ENCODE measurements around the gene ABHD1.

Gene ABHD1

DNA sequence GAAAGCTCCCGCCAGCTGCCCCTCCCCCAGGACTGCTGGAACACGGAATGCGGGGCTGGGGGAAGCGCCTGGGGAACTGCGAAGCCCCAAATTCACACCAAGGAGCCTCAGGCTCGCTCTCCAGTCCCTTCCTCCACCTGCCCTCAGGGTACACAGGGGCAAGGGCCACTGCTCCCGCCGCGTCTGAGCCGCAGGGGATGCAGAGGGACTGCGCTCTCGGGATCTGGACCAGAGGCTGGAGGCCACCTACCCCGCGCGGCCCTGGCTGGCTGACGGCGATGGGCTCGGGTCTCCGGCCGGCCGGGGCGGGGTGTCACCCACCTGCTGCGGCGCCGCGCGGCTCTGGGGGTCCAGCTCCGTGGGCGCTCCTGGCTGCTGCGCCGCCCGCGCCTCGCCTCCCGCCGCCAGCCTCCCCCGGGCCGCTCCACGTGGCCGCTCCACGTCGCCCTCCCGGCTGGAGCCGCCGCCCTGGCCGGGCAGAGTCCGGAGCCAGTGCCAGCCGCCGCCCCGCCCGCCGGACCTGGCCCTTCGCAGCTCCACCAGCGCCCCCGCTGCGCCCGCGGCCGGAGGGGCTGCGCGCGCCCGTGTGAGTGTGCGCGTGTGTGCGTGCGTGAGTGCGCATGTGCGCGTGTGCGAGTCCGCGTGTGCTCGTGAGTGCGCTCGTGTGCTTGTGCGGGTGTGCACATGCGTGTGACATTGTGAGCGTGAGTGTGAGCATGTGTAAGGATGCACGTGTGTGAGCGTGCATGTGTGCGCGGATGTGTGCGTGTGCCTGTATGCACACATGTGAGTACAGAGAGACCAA is 4.9 kb upstream of the ABHD1 start, which contains the start of gene CGREF1 (continued):
- TF ChIP-seq ZNF341 (tag by site-specific recombination; IDR thresholded peaks at IDR 0.05; ENCODE audit: low read depth) (0 out of 2 replicates have a peak, but pooled peaks have one; percentile 3), ZNF707 (tag by site-specific recombination; IDR thresholded peaks at IDR 0.05) (no peak), ZNF174 (tag by site-specific recombination; IDR thresholded peaks at IDR 0.05) (no peak), ZNF19 (tag by site-specific recombination; IDR thresholded peaks at IDR 0.05; ENCODE audit: low read depth) (no peak), ZNF521 (tag by site-specific recombination; IDR thresholded peaks at IDR 0.05) (no peak), ZIC2 (tag by site-specific recombination; IDR thresholded peaks at IDR 0.05) (peak; percentile 63; the same call in 1 of the 2 replicates), ZNF311 (tag by site-specific recombination; IDR thresholded peaks at IDR 0.05; ENCODE audit: borderline replicate concordance) (no peak), ZNF354C (tag by site-specific recombination; IDR thresholded peaks at IDR 0.05; ENCODE audit: borderline replicate concordance, low read depth) (no peak), ZNF777 (tag by site-specific recombination; IDR thresholded peaks at IDR 0.05; ENCODE audit: borderline replicate concordance) (peak; percentile 49; the same call in 1 of the 2 replicates), EGR2 (tag by site-specific recombination; IDR thresholded peaks at IDR 0.05; ENCODE audit: low read depth) (no peak), SP3 (tag by site-specific recombination; IDR thresholded peaks at IDR 0.05) (no peak), HOXA7 (CRISPR knock-in tag; IDR thresholded peaks at IDR 0.05; ENCODE audit: borderline replicate concordance) (no peak), PRDM1 (tag by site-specific recombination; IDR thresholded peaks at IDR 0.05) (no peak), ZBTB21 (tag by site-specific recombination; IDR thresholded peaks at IDR 0.05) (no peak), ZBTB17 (tag by site-specific recombination; IDR thresholded peaks at IDR 0.05) (peak; percentile 15; the same call in 1 of the 2 replicates), ZSCAN30 (tag by site-specific recombination; IDR thresholded peaks at IDR 0.05) (no peak), ZNF596 (tag by site-specific recombination; IDR thresholded peaks at IDR 0.05) (no peak), ZNF658 (tag by site-specific recombination; IDR thresholded peaks at IDR 0.05) (no peak), ZNF426 (tag by site-specific recombination; IDR thresholded peaks at IDR 0.05) (no peak), ZBTB8A (tag by site-specific recombination; IDR thresholded peaks at IDR 0.05) (0 out of 2 replicates have a peak, but pooled peaks have one; percentile 20), GLIS2 (tag by site-specific recombination; IDR thresholded peaks at IDR 0.05) (peak; percentile 59), ZNF571 (tag by site-specific recombination; IDR thresholded peaks at IDR 0.05) (no peak), ZBTB48 (tag by site-specific recombination; IDR thresholded peaks at IDR 0.05) (no peak), ZSCAN23 (tag by site-specific recombination; IDR thresholded peaks at IDR 0.05) (no peak), ZNF24 (tag by site-specific recombination; IDR thresholded peaks at IDR 0.05) (no peak), BCL11A (tag by site-specific recombination; IDR thresholded peaks at IDR 0.05; ENCODE audit: low read depth) (no peak), ZXDB (tag by site-specific recombination; IDR thresholded peaks at IDR 0.05) (no peak), KLF7 (tag by site-specific recombination; IDR thresholded peaks at IDR 0.05; ENCODE audit: borderline replicate concordance) (no peak), ZNF513 (tag by site-specific recombination; IDR thresholded peaks at IDR 0.05) (no peak), ZNF792 (tag by site-specific recombination; IDR thresholded peaks at IDR 0.05) (no peak)
- TF ChIP-seq, protein P1, sequence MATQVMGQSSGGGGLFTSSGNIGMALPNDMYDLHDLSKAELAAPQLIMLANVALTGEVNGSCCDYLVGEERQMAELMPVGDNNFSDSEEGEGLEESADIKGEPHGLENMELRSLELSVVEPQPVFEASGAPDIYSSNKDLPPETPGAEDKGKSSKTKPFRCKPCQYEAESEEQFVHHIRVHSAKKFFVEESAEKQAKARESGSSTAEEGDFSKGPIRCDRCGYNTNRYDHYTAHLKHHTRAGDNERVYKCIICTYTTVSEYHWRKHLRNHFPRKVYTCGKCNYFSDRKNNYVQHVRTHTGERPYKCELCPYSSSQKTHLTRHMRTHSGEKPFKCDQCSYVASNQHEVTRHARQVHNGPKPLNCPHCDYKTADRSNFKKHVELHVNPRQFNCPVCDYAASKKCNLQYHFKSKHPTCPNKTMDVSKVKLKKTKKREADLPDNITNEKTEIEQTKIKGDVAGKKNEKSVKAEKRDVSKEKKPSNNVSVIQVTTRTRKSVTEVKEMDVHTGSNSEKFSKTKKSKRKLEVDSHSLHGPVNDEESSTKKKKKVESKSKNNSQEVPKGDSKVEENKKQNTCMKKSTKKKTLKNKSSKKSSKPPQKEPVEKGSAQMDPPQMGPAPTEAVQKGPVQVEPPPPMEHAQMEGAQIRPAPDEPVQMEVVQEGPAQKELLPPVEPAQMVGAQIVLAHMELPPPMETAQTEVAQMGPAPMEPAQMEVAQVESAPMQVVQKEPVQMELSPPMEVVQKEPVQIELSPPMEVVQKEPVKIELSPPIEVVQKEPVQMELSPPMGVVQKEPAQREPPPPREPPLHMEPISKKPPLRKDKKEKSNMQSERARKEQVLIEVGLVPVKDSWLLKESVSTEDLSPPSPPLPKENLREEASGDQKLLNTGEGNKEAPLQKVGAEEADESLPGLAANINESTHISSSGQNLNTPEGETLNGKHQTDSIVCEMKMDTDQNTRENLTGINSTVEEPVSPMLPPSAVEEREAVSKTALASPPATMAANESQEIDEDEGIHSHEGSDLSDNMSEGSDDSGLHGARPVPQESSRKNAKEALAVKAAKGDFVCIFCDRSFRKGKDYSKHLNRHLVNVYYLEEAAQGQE (tag by site-specific recombination; IDR thresholded peaks at IDR 0.05) = no peak
- TF ChIP-seq, protein P2, sequence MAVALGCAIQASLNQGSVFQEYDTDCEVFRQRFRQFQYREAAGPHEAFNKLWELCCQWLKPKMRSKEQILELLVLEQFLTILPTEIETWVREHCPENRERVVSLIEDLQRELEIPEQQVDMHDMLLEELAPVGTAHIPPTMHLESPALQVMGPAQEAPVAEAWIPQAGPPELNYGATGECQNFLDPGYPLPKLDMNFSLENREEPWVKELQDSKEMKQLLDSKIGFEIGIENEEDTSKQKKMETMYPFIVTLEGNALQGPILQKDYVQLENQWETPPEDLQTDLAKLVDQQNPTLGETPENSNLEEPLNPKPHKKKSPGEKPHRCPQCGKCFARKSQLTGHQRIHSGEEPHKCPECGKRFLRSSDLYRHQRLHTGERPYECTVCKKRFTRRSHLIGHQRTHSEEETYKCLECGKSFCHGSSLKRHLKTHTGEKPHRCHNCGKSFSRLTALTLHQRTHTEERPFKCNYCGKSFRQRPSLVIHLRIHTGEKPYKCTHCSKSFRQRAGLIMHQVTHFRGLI (tag by site-specific recombination; IDR thresholded peaks at IDR 0.05) = no peak
- TF ChIP-seq, protein P3, sequence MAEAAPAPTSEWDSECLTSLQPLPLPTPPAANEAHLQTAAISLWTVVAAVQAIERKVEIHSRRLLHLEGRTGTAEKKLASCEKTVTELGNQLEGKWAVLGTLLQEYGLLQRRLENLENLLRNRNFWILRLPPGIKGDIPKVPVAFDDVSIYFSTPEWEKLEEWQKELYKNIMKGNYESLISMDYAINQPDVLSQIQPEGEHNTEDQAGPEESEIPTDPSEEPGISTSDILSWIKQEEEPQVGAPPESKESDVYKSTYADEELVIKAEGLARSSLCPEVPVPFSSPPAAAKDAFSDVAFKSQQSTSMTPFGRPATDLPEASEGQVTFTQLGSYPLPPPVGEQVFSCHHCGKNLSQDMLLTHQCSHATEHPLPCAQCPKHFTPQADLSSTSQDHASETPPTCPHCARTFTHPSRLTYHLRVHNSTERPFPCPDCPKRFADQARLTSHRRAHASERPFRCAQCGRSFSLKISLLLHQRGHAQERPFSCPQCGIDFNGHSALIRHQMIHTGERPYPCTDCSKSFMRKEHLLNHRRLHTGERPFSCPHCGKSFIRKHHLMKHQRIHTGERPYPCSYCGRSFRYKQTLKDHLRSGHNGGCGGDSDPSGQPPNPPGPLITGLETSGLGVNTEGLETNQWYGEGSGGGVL (tag by site-specific recombination; IDR thresholded peaks at IDR 0.05) = peak; percentile 78

All from HEK293 (cell line).